ENCODE measurements around the gene RAI1.
A peak's percentile ranks its signal among the peaks of the same experiment; 100 is the strongest.

RAI1 gene

DNA sequence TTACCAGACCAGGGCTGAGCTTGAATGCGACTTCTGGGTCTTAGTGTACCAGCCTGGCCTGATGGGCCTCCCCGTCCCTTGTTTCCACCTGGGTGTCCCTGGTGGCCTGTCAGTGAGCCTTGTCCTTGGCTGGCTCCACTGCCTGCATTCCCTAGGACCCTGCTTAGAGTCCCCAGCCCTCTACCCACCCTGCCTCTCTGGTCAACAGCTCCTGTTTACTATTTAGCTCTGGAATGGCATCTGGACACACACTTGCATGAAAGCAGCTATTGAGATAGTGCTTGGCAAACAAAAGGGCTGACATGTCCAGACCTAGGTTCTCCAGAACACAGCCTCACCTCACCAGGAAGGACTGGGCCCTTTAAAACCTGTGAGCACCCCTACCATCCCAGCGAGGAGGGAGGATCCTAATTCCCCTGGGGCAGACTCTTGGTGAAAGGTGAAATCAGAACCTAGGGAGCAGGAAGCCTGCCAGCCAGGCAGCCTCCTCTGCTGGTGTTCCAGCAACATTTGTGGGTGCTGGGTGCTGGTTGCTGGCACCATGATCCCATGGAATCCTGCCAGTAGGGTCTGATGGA lies 38.8 kb downstream of the RAI1 start:
- no peak for DNase-seq (ENCODE audit: low spot score)

DNA sequence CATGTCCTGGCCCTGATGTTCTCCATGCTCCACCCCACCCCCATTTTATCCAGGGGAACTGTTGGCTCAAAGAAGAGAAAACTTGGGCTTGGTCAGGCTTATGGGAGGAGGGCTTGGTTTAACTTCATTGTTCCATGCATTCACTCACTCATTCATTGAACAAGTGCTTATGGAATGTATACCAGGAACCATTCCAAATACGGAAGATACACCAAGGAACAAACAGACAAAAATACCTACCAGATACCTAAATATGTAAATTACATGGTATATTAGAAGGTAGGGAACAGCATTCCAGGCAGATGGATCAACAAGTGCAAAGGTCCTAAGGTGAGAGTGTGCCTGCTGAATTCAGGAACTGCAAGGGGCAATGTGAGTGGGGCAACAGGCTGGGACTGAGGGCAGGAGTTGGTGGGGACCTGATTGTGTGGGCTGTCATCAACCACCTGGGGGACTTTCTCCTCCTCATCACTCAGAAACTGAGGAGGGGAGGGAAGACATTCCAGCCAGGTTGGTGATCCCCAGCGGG lies 39.9 kb downstream of the RAI1 start:
- ChIA-PET CTCF (no interaction called here), POLR2A (ENCODE audit: low non-redundant PET) (no interaction called here)
- TF ChIP-seq, protein P1, sequence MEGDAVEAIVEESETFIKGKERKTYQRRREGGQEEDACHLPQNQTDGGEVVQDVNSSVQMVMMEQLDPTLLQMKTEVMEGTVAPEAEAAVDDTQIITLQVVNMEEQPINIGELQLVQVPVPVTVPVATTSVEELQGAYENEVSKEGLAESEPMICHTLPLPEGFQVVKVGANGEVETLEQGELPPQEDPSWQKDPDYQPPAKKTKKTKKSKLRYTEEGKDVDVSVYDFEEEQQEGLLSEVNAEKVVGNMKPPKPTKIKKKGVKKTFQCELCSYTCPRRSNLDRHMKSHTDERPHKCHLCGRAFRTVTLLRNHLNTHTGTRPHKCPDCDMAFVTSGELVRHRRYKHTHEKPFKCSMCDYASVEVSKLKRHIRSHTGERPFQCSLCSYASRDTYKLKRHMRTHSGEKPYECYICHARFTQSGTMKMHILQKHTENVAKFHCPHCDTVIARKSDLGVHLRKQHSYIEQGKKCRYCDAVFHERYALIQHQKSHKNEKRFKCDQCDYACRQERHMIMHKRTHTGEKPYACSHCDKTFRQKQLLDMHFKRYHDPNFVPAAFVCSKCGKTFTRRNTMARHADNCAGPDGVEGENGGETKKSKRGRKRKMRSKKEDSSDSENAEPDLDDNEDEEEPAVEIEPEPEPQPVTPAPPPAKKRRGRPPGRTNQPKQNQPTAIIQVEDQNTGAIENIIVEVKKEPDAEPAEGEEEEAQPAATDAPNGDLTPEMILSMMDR (conservative IDR thresholded peaks at IDR 0.05; ENCODE audit: low read depth), result no peak
- no peak for DNase-seq (ENCODE audit: low spot score)
- H3K27ac ChIP-seq, result peak overlapping the region; percentile 68

More for the DNA sequence above, 38.8 kb downstream of the RAI1 start:
- TF ChIP-seq, protein P1 (conservative IDR thresholded peaks at IDR 0.05; ENCODE audit: low read depth), result no peak
- ChIA-PET POLR2A (ENCODE audit: low non-redundant PET) (no interaction called here), CTCF (no interaction called here)
- peak overlapping the region; percentile 68 for H3K27ac ChIP-seq

DNA sequence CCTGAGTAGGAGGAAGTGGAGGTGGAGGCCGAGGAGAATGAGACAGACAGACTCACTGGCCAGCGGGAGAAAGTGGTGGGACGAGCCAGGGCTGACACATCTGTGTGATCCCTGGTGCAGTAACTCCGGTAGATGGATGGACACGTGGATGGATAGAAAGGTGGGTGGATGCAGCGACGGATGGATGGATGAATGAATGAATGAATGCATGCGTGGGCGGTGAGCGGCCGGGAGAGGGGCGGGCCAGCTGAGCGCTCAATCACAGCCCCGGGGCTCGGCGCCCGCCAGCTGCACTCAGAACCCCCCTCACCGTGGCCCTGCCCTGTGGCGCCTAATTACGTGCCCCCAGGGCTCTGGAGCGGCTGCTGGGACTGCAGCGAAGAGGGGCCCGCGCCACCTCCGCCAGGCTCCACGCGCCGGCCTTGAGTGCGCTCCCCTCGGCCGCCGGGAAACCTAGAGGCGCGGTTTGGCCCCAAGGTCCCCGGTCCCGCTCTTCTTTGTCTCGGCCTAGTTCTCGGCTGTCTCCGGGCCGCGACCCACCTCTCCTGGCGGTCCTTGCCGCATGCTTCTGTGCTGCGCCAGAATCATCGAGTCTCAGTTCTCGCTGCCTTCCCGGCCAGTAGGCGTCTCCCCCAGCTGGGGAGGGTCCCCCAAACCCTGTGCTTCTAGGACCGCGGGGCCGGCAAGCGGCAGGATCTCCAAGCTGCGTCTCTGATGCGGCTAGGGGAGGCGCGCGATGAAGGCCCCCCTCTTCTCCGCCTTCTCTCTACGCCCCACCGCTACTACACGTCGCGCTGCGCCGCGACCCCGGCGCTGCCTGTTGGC lies 41.0 kb downstream of the RAI1 start:
- H3K27ac ChIP-seq, result peak overlapping the region; percentile 68
- POLR2A ChIA-PET (ENCODE audit: low non-redundant PET), result no interaction called here
- no peak for DNase-seq (ENCODE audit: low spot score)
- CTCF ChIA-PET, result no interaction called here
- TF ChIP-seq, protein P1 (conservative IDR thresholded peaks at IDR 0.05; ENCODE audit: low read depth), result no peak

DNA sequence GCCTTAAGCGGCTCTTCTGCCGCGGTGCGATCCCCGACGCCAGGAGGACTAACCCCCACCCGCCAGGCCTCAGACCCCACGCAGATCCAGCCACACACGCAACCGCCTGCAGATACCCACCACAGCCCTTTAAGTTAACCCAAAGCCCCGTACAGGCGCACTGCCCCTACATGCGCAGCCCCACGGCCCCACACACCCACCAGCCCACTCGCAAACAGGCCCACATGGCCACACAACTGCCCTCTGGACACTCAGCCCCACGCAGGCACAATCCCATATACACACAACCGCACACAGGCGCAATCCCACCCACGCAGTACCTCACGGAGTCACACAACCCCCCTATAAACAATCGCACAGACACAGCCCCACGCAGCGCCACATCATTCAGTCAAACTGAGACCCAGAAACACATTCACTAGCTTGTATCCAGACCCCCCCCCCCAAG lies 41.7 kb downstream of the RAI1 start:
- ChIA-PET POLR2A (ENCODE audit: low non-redundant PET) (no interaction called here), CTCF (no interaction called here)
- TF ChIP-seq, protein P1 (conservative IDR thresholded peaks at IDR 0.05; ENCODE audit: low read depth), result no peak

DNA sequence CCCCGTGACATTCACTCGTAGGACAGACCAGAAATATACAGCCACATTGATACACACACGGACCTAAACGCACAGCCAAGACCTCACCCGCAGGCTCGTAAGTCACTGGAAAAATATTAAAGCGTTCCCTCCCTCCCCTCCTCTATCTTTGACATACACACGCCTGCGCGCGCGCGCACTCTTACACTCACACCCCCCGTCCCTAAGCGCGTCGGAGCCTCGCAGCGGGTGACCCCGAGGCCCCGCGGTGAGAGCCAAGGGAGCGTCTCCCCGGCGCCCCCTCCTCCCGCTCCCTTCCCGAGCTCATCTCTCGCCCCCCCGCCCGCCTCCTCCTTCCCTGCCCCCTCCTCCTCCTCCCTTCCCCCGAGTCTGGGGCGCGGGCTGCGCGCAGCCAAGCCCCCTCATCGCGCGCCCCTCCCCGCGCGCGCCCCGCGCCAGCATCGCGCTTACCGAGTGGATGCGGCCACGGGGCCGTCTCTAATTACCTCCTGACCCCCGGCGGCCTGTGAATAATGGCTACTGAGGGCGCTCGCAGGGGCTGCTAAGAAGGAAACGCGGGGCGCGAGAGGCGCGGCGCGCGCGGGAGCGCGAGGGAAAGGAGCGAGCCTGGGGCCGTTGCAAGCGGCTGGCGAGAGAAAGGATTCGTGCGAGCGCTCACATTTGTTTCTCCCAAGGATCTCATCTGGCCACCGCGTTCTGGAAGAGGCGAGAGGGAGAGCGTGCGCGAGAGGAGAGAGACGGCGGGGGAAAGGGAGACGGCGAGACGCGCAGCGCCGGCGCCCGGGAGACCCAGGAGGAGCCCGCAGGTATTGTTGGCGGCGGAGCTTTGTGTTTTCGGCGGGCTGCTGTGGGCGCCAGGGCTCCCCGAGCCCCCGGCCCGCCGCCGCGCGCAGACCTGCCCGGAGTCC lies 42.4 kb downstream of the RAI1 start:
- ChIA-PET POLR2A (ENCODE audit: low non-redundant PET) (no interaction called here), CTCF (no interaction called here)
- DNase-seq (ENCODE audit: low spot score), result no peak
- TF ChIP-seq, protein P1 (conservative IDR thresholded peaks at IDR 0.05; ENCODE audit: low read depth), result no peak
- peak overlapping the region; percentile 15; the same call in 1 of the 2 replicates for H3K27ac ChIP-seq

More for the DNA sequence above, 41.7 kb downstream of the RAI1 start:
- no peak for DNase-seq (ENCODE audit: low spot score)
- peak overlapping the region; percentile 15; the same call in 1 of the 2 replicates for H3K27ac ChIP-seq
